D721Med (cell line): ENCODE measurements around the gene OR2M2.

Experiments used
- DNase-seq: peaks from one replicate; pipeline ENCODE4 v3.0.0; 2011; ENCODE audit warnings: low spot score; ENCODE audit not compliant: insufficient read length
- FAIRE-seq: peaks from 2 replicates; lab custom pipeline; 2011; peaks lifted over from hg19 to GRCh38; lab: Jason Lieb, UNC
- TF ChIP-seq, protein P1 (sequence below): IDR thresholded peaks from 2 replicates; pipeline ENCODE4 v1.5.1; 2012; ENCODE audit warnings: mild to moderate bottlenecking, control low read depth; ENCODE audit not compliant: insufficient read depth; ENCODE audit errors: missing control alignments

OR2M2 gene

DNA sequence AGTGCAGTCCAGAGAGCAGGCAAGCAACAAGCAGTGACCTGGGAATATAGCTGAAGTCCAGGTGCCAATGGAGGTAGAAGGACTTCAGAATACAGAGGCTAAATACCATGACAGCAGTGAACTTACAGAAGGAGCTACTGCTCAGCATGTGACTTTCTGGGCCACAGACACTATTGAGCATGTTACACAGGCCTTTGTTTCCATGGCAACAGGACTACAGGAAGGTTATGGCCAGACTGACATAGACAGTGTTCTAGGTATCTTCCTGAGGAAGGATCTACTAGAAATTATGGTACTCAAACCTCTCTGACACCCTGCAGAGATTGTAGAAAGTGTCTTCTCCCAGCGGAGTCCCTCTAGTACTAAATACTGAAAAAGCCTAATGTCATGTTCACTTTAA, 18.7 kb upstream of the OR2M2 start:
- DNase-seq (no peak), FAIRE-seq (no peak)
- TF ChIP-seq, protein P1, sequence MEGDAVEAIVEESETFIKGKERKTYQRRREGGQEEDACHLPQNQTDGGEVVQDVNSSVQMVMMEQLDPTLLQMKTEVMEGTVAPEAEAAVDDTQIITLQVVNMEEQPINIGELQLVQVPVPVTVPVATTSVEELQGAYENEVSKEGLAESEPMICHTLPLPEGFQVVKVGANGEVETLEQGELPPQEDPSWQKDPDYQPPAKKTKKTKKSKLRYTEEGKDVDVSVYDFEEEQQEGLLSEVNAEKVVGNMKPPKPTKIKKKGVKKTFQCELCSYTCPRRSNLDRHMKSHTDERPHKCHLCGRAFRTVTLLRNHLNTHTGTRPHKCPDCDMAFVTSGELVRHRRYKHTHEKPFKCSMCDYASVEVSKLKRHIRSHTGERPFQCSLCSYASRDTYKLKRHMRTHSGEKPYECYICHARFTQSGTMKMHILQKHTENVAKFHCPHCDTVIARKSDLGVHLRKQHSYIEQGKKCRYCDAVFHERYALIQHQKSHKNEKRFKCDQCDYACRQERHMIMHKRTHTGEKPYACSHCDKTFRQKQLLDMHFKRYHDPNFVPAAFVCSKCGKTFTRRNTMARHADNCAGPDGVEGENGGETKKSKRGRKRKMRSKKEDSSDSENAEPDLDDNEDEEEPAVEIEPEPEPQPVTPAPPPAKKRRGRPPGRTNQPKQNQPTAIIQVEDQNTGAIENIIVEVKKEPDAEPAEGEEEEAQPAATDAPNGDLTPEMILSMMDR: no peak

DNA sequence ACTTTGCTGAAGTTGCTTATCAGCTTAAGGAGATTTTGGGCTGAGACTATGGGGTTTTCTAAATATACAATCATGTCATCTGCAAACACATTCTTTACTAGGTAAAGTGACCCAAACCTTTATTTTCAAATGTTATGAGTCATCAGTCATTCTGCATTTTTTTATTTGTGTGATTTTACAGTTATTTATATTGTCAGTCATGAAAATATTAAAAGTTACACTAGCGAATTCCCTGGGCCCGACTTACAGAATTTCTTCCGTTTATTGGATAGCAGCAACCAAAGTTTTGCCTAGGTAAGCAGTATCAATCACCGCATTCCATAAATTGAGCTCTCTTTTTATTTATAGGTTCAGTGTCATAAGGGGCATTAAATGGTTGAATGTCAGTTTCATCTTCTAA, 15.9 kb upstream of the OR2M2 start:
- no peak for FAIRE-seq
- TF ChIP-seq, protein P1: no peak
- no peak for DNase-seq

DNA sequence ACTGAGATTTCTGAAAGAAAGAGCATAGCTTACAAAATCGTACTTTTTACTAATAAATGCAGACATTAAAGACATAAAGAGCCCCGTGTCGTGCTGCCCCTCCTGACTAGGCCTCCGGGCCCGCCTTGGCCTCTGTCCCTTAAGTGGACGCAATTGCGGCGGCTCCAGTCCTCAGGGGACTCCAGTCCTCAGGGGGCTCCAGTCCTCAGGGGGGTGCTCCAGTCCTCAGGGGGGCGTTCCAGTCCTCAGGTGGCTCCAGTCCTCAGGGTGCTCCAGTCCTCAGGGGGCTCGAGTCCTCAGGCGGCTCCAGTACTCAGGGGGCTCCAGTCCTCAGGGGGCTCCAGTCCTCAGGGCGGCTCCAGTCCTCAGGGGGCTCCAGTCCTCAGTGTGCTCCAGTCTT, 10.6 kb upstream of the OR2M2 start:
- no peak for FAIRE-seq
- DNase-seq: no peak
- TF ChIP-seq, protein P1: no peak

DNA sequence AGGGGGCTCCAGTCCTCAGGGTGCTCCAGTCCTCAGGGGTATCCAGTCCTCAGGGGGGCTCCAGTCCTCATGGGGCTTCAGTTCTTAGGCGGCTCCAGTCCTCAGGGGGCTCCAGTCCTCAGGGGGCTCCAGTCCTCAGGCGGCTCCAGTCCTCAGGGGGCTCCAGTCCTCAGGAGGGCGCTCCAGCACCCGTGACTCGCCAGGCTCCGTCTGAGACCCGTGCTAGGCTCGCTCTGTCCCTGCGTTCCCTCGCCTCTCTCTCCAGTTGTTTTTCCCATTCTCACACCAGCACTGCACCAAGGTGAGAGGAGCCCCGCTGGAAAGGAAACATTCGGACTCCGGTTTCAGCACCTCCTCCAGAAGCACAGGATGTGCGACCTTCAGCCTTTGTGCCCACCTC, 9.4 kb upstream of the OR2M2 start:
- FAIRE-seq: no peak

DNA sequence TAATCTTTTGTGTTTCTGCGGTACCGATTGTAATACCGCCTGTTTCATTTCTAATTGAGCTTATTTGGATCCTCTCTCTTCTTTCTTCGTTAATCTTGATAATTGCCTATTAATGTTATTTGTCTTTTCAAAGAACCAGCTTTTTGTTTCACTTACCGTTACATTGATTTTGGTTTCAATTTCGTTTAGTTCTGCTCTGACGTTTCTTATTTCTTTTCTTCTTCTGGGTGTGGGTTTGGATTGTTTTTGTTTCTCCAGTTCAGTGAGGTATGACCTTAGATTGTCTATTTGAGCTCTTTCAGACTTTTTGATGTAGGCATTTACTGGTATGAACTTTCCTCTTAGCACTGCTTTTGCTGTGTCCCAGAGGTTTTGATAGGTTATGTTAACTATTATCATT, 9.4 kb downstream of the OR2M2 start:
- TF ChIP-seq, protein P1: no peak
- no peak for DNase-seq
- no peak for FAIRE-seq

More for the DNA sequence above, 9.4 kb upstream of the OR2M2 start:
- no peak for DNase-seq
- TF ChIP-seq, protein P1: no peak

DNA sequence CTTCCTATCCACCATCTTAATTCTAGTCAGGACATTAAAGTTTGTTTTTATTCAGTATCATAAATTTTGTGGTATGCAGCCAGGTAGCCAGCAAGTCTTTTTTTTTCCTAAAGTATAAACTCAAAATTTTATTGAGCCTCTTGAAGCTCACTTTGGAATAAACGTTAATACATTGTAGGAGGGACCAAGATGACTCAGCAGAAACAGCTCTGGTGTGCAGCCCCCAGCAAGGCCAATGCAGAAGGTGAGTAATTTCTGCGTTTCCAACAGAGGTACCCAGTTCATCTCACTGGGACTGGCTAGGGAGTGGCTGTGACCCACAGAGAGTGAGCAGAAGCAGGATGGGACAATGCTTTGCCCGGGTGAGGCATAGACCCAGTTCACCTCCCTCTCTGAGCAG, 12.7 kb downstream of the OR2M2 start:
- DNase-seq (no peak), FAIRE-seq (no peak)
- TF ChIP-seq, protein P1: no peak

DNA sequence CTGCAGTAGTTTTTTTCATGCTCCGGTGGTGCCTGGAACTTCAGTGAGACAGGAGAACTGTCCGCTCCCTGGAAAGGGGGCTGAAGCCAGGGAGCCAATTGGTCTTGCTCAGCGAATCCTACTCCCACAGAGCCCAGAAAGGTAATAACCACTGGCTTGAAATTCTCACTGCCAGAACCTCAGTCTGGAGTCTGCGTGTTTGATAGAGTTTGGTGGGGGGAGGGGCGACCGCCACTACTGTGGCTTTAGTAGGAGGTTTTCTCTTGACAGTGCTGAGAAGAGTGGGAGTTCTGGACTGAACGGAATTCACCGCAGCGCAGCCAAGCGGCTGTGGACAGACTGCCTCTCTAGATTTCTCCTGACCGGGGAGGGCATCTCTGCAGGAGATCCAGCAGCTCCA, 14.4 kb downstream of the OR2M2 start:
- FAIRE-seq: no peak
- TF ChIP-seq, protein P1: no peak
- DNase-seq: no peak
